GM20000 (cell line): ENCODE data around the gene SPATA13.

ENCODE experiments used
- DNase-seq: peaks from one replicate; pipeline ENCODE4 v3.0.0; 2012; ENCODE audit warnings: low spot score
- CTCF ChIP-seq: IDR thresholded peaks from 2 replicates; pipeline ENCODE4 v1.5.1; 2012; ENCODE audit warnings: mild to moderate bottlenecking, control low read depth; ENCODE audit errors: extremely low read depth, missing control alignments

The SPATA13 gene

DNA sequence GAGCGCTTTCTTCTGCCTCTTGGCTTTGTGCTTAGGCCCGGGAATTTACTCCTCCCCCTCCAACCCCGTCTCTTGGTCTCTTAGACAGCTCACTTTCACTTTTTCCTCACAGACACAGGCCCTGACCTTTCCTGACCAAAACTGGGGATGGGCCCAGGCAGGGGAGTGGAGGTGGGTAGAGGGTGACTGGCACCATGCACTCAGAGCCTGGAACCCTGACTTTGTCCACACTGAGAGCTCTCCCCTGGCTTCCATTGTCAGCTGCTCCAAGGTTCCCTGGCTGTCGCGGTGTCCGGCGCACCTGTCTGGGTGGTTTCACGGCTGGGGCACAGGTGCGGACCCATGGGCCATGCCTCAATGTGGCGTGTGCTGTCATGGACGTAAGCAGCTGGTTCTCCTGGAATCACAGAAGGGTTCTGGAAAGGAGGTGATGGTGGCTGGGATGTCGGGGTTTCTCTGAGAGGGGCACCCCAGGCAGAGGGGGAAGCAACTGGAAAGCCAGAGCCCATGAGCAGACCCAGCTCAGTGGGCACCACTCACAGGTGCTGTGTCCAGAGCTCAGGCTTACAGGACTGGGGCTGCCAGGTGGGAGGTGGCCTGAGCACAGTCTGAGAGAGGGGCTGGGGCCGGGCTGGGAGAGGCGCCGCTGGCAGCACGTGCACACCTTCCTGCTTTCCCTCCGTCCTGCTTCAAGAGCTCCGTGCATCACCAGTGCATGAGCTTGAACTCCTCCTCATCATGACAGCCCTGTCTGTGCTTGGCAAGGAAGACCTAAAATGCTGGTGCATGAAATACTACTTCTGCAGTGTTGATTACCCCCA is 120.9 kb downstream of the SPATA13 start:
- no peak for TF ChIP-seq CTCF

DNA sequence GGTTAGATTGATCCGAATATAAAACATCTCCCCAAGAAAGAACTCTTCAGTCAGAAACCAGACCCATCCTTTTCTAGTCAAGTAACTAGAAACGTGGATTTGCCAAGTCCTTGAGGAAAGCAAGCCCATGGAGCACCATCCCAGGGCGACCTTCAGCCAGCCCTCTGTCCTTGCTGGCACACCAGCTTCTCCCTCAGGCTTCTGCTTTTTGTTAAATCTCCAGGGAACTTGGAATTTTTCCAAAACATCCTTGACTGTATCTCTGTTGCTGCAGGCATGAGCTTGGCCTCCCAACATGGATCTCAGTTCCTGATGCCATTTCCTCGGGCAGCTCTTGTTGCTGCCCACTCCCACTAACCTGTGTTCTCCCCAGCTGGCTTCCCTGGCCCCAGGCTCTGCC is 121.7 kb downstream of the SPATA13 start:
- DNase-seq = no peak
- no peak for TF ChIP-seq CTCF

More for the DNA sequence above, 120.9 kb downstream of the SPATA13 start:
- no peak for DNase-seq

DNA sequence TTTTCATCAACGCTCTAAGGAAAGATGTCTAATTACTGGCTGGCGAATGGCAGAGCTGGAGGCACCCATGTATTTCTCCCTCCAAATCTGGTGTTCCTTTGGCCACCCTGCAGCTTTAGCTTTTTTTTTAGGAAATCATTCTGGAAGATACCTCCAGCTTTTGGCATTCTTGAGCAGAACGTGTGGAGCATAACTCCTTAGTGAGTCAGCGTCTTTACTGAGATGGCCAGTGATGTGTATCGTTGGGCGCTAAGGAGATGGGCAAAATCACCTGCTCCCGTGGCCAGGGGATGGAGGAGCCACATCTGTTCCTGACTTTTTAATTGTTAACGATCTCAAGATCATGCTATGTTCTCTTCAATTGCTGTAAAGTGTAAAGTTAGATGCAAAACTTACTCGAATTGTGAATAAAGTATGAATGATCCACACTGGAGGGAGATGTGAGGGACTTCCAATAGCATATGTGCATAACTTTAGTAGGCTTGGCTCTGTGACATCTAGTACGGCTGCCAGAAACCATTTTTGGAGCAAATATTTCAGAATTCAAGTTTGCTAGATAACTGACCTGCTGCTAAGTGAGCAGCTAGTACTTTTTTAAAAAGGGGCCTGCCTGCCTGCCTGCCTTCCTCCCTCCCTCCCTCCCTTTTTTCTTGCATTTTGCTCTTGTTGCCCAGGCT is 124.5 kb downstream of the SPATA13 start:
- DNase-seq = no peak
- no peak for TF ChIP-seq CTCF

DNA sequence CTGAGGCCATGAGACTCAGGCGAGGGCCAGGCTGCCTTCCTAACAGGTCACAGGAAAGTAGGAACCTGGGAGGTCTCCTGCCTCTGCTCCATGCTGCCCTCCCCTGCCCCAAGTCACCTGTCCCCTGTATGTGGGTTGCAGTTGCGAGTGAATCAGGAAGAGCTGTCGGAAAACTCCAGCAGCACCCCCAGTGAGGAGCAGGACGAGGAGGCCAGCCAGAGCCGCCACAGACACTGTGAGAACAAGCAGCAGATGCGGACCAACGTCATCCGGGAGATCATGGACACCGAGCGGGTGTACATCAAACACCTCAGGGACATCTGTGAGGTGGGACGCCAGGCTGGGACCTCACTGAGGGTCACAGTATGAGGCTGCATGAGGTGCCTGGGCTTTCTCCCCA is 126.1 kb downstream of the SPATA13 start:
- TF ChIP-seq CTCF = no peak
- DNase-seq = no peak

- no peak for DNase-seq
- TF ChIP-seq CTCF = no peak
These were observed 127.3 kb downstream of the SPATA13 start for GRCh38 chr13:24287748-24288287.

DNA sequence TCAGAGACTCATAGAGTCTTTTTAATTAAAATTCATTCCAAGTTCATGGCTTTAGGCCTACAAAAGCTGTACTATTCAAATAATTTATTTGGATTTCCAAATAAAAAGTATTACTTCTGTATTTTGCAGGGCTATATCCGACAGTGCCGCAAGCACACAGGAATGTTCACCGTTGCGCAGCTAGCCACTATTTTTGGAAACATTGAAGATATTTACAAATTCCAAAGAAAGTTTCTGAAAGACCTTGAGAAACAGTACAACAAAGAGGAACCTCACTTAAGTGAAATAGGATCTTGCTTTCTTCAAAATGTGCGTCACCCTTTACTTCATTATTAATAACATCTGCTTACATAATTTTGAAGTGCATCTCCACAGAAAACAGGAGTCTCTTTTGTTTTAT is 128.3 kb downstream of the SPATA13 start:
- TF ChIP-seq CTCF = no peak
- DNase-seq = no peak

- no peak for DNase-seq
- no peak for TF ChIP-seq CTCF
These were observed 129.9 kb downstream of the SPATA13 start for GRCh38 chr13:24290280-24290932.
